SU-DHL-6 (cell line): Measurements from ENCODE around the gene RARS1.

Experiments used
- EZH2phosphoT487 ChIP-seq: fragments of 200-600 bp; sonication (generic), shearing (Covaris generic); conservative IDR thresholded peaks from 2 replicates; pipeline ENCODE4 v1.6.1; 2018; ENCODE audit warnings: mild to moderate bottlenecking, antibody characterized with exemption, low read length, moderate library complexity, mixed read lengths
- TF ChIP-seq, protein P1 (sequence below): fragments of 200-600 bp; sonication (generic); IDR thresholded peaks from one replicate; pipeline ENCODE4 v1.5.1; 2017; ENCODE audit warnings: antibody characterized with exemption, mild to moderate bottlenecking, low read length, moderate library complexity; ENCODE audit not compliant: insufficient read depth, poor library complexity, severe bottlenecking

GRCh38 chr5:168455201-168455600, 31.1 kb upstream of the RARS1 start:
- TF ChIP-seq, protein P1, sequence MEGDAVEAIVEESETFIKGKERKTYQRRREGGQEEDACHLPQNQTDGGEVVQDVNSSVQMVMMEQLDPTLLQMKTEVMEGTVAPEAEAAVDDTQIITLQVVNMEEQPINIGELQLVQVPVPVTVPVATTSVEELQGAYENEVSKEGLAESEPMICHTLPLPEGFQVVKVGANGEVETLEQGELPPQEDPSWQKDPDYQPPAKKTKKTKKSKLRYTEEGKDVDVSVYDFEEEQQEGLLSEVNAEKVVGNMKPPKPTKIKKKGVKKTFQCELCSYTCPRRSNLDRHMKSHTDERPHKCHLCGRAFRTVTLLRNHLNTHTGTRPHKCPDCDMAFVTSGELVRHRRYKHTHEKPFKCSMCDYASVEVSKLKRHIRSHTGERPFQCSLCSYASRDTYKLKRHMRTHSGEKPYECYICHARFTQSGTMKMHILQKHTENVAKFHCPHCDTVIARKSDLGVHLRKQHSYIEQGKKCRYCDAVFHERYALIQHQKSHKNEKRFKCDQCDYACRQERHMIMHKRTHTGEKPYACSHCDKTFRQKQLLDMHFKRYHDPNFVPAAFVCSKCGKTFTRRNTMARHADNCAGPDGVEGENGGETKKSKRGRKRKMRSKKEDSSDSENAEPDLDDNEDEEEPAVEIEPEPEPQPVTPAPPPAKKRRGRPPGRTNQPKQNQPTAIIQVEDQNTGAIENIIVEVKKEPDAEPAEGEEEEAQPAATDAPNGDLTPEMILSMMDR, result no peak
- no peak for TF ChIP-seq EZH2phosphoT487
